GM18909 (cell line): ENCODE measurements around the gene TLR4.

Experiments
- ATAC-seq: cut with Tn5 transposase; IDR thresholded peaks from one replicate; pipeline ENCODE4 v1.9.1; 2021; ENCODE audit warnings: mild to moderate bottlenecking; ENCODE audit not compliant: unreplicated experiment, poor library complexity

TLR4 gene

GRCh38 chr9:117709936-117710335 lies 5.7 kb downstream of the TLR4 start:
- ATAC-seq = no peak

- ATAC-seq = no peak
Measured at GRCh38 chr9:117714282-117714681, 10.1 kb downstream of the TLR4 start.

GRCh38 chr9:117715411-117715989 lies 11.3 kb downstream of the TLR4 start:
- no peak for ATAC-seq

GRCh38 chr9:117718085-117718484 lies 13.9 kb downstream of the TLR4 start:
- ATAC-seq = peak; percentile 100

- ATAC-seq = no peak
Measured at GRCh38 chr9:117718701-117719100, 14.5 kb downstream of the TLR4 start.

- ATAC-seq = no peak
Measured at GRCh38 chr9:117719161-117719920, 15.1 kb downstream of the TLR4 start.

GRCh38 chr9:117720066-117720465 lies 15.9 kb downstream of the TLR4 start:
- ATAC-seq = no peak

- ATAC-seq = no peak
Measured at GRCh38 chr9:117720555-117720954, 16.4 kb downstream of the TLR4 start.

- ATAC-seq = no peak
Measured at GRCh38 chr9:117720987-117721386, 16.8 kb downstream of the TLR4 start.

GRCh38 chr9:117722108-117722761 lies 18.0 kb downstream of the TLR4 start:
- no peak for ATAC-seq

- ATAC-seq = no peak
Measured at GRCh38 chr9:117723986-117724625, 19.9 kb downstream of the TLR4 start.

- ATAC-seq = no peak
Measured at GRCh38 chr9:117725426-117725887, 21.3 kb downstream of the TLR4 start.

GRCh38 chr9:117729375-117729774 lies 25.2 kb downstream of the TLR4 start:
- ATAC-seq = no peak

GRCh38 chr9:117732494-117732893 lies 28.3 kb downstream of the TLR4 start:
- no peak for ATAC-seq

GRCh38 chr9:117733465-117733864 lies 29.3 kb downstream of the TLR4 start:
- no peak for ATAC-seq

GRCh38 chr9:117734082-117734481 lies 29.9 kb downstream of the TLR4 start:
- ATAC-seq = no peak

- no peak for ATAC-seq
Measured at GRCh38 chr9:117734523-117735314, 30.5 kb downstream of the TLR4 start.

- ATAC-seq = no peak
Measured at GRCh38 chr9:117737721-117738226, 33.6 kb downstream of the TLR4 start.

GRCh38 chr9:117739206-117739605 lies 35.0 kb downstream of the TLR4 start:
- ATAC-seq = no peak
